H1 (cell line): ENCODE data around the gene TAF11L2. TPM values are rescaled to one million over a fixed set of nuclear protein-coding genes. Genes with fewer than 3 reads are reported as not detected.

Experiments used
- CTCF ChIA-PET: fragments of 300-600 bp; sonication (Branson Sonifier 250); formaldehyde crosslinking; loops from one replicate; lab custom pipeline; 2021; ENCODE audit not compliant: partially characterized antibody; lab: Charles Lee
- POLR2A ChIA-PET: fragments of 300-600 bp; sonication (Branson Sonifier 250); formaldehyde crosslinking; loops from one replicate; lab custom pipeline; 2021; ENCODE audit warnings: inconsistent platforms; ENCODE audit not compliant: partially characterized antibody; lab: Charles Lee
- DNase-seq, 2 experiments: peaks; one replicate each; pipeline versions ENCODE4 v3.0.0 to v3.0.0-alpha.2; 2010 to 2022; ENCODE audit warnings: low spot score in 2 of 2, low read depth in 1 of 2, mixed read lengths in 1 of 2
- FAIRE-seq: peaks from 2 replicates; lab custom pipeline; 2011; peaks lifted over from hg19 to GRCh38; lab: Jason Lieb, UNC
- H2AFZ ChIP-seq: 2 replicates; pipeline ENCODE4 v1.8.1; 2012; ENCODE audit warnings: low read length, inconsistent platforms
- H2AK5ac ChIP-seq: 2 replicates; pipeline ENCODE4 v1.6.1; 2013; ENCODE audit warnings: low read depth, low read length
- H2BK120ac ChIP-seq: replicated peaks from 2 replicates; pipeline ENCODE3; 2013; ENCODE audit warnings: low read depth, low read length, inconsistent platforms
- H2BK12ac ChIP-seq: 2 replicates; pipeline ENCODE4 v1.6.1; 2013; ENCODE audit warnings: low read depth, low read length
- H2BK15ac ChIP-seq: 2 replicates; pipeline ENCODE4 v1.6.1; 2013; ENCODE audit warnings: low read length
- H2BK20ac ChIP-seq: 2 replicates; pipeline ENCODE4 v1.6.1; 2013; ENCODE audit warnings: low read length
- H2BK5ac ChIP-seq: 2 replicates; pipeline ENCODE4 v1.6.1; 2013; ENCODE audit warnings: low read depth, low read length
- H3K14ac ChIP-seq: 2 replicates; pipeline ENCODE4 v1.6.1; 2013; ENCODE audit warnings: inconsistent platforms; ENCODE audit not compliant: insufficient read length
- H3K18ac ChIP-seq: 2 replicates; pipeline ENCODE4 v1.6.1; 2013; ENCODE audit warnings: low read length; ENCODE audit errors: extremely low read depth
- H3K23ac ChIP-seq: 2 replicates; pipeline ENCODE4 v1.6.1; 2013; ENCODE audit warnings: inconsistent platforms; ENCODE audit not compliant: insufficient read length
- H3K23me2 ChIP-seq: 2 replicates; pipeline ENCODE4 v1.6.1; 2013; ENCODE audit warnings: low read depth, low read length
- H3K27ac ChIP-seq: 2 replicates; pipeline ENCODE4 v1.6.1; 2011; ENCODE audit warnings: low read depth, low read length, inconsistent platforms
- H3K27me3 ChIP-seq, 4 experiments: replicated peaks in 1 of 4; 1 replicate in 1 of 4; 2 replicates in 3 of 4; pipeline versions ENCODE4 v1.6.1 to v1.8.1; 2011 to 2013; ENCODE audit warnings: low read length in 3 of 4, mild to moderate bottlenecking in 3 of 4, inconsistent platforms in 2 of 4, mixed read lengths in 2 of 4, moderate library complexity in 1 of 4; ENCODE audit not compliant: control insufficient read depth in 3 of 4, insufficient read depth in 3 of 4; ENCODE audit errors: extremely low read depth in 1 of 4
- H3K36me3 ChIP-seq, 4 experiments: 2 replicates each; pipeline versions ENCODE4 v1.6.1 to v1.8.1; 2011 to 2013; ENCODE audit warnings: mild to moderate bottlenecking in 4 of 4, low read length in 3 of 4, moderate library complexity in 2 of 4, control low read depth in 1 of 4, inconsistent platforms in 1 of 4; ENCODE audit not compliant: insufficient read depth in 4 of 4, control insufficient read depth in 2 of 4
- H3K4ac ChIP-seq: replicated peaks from 2 replicates; pipeline ENCODE3; 2013; ENCODE audit warnings: low read length, low read depth, mixed read lengths, inconsistent platforms; ENCODE audit not compliant: insufficient read length
- H3K4me1 ChIP-seq, 4 experiments: replicated peaks in 1 of 4; 1 replicate in 1 of 4; 2 replicates in 3 of 4; pipeline versions ENCODE4 v1.6.1 to v1.8.1; 2011 to 2013; ENCODE audit warnings: low read length in 3 of 4, inconsistent platforms in 2 of 4, mixed read lengths in 1 of 4; ENCODE audit not compliant: insufficient read depth in 4 of 4, control insufficient read depth in 3 of 4
- H3K4me2 ChIP-seq, 2 experiments: 2 replicates each; pipeline versions ENCODE4 v1.6.1 to v1.8.1; 2011 to 2013; ENCODE audit warnings: low read depth in 2 of 2, low read length in 2 of 2, control low read depth in 1 of 2, inconsistent platforms in 1 of 2, mild to moderate bottlenecking in 1 of 2; ENCODE audit not compliant: insufficient read depth in 1 of 2
- H3K4me3 ChIP-seq, 4 experiments: fragments of 200-600, 300-600 bp in 1 of 4; sonication (generic), shearing (Covaris generic), sonication (Bioruptor Twin) in 1 of 4; 2 replicates each; pipeline versions ENCODE4 v1.5.1 to v1.8.1; 2011 to 2016; ENCODE audit warnings: low read length in 4 of 4, low read depth in 3 of 4, control low read depth in 2 of 4, inconsistent platforms in 2 of 4, mild to moderate bottlenecking in 2 of 4, mixed read lengths in 1 of 4, moderate library complexity in 1 of 4; ENCODE audit not compliant: insufficient read depth in 2 of 4; ENCODE audit errors: extremely low read depth in 1 of 4
- H3K56ac ChIP-seq: replicated peaks from 2 replicates; pipeline ENCODE3; 2013; ENCODE audit warnings: low read depth, mild to moderate bottlenecking, mixed read lengths, low read length, inconsistent platforms; ENCODE audit not compliant: insufficient read length
- H3K79me1 ChIP-seq: 2 replicates; pipeline ENCODE4 v1.6.1; 2013; ENCODE audit warnings: low read depth, low read length, control low read depth
- H3K79me2 ChIP-seq, 2 experiments: 2 replicates each; pipeline versions ENCODE4 v1.6.1 to v1.8.1; 2012 to 2013; ENCODE audit warnings: low read length in 2 of 2, mild to moderate bottlenecking in 2 of 2, inconsistent platforms in 1 of 2; ENCODE audit not compliant: insufficient read depth in 2 of 2, control insufficient read depth in 1 of 2
- H3K9ac ChIP-seq, 4 experiments: replicated peaks in 1 of 4; 1 replicate in 1 of 4; 2 replicates in 3 of 4; pipeline versions ENCODE4 v1.6.1 to v1.8.1; 2011 to 2013; ENCODE audit warnings: low read depth in 3 of 4, low read length in 3 of 4, control low read depth in 2 of 4, mild to moderate bottlenecking in 2 of 4, moderate library complexity in 2 of 4, inconsistent platforms in 1 of 4; ENCODE audit errors: extremely low read depth in 1 of 4
- H3K9me3 ChIP-seq, 2 experiments: 2 replicates each; pipeline versions ENCODE4 v1.6.1 to v1.8.1; 2012 to 2013; ENCODE audit warnings: mild to moderate bottlenecking in 2 of 2, moderate library complexity in 2 of 2, control low read depth in 1 of 2, inconsistent platforms in 1 of 2, low read depth in 1 of 2, low read length in 1 of 2, mixed read lengths in 1 of 2; ENCODE audit not compliant: insufficient read depth in 2 of 2
- H4K20me1 ChIP-seq, 2 experiments: replicated peaks in 1 of 2; 2 replicates each; pipeline versions ENCODE3 to v1.8.1; 2011 to 2013; ENCODE audit warnings: inconsistent platforms in 2 of 2, low read length in 2 of 2, mild to moderate bottlenecking in 1 of 2; ENCODE audit not compliant: insufficient read depth in 2 of 2, control insufficient read depth in 1 of 2
- H4K5ac ChIP-seq: 2 replicates; pipeline ENCODE4 v1.6.1; 2013; ENCODE audit warnings: low read length, low read depth, mixed read lengths, inconsistent platforms; ENCODE audit not compliant: insufficient read length
- H4K8ac ChIP-seq: 2 replicates; pipeline ENCODE4 v1.8.0; 2013; ENCODE audit warnings: mild to moderate bottlenecking, moderate library complexity, low read length, inconsistent platforms; ENCODE audit not compliant: insufficient read depth; ENCODE audit errors: extremely low read depth
- H4K91ac ChIP-seq: replicated peaks from 2 replicates; pipeline ENCODE3; 2013; ENCODE audit warnings: low read length, mixed read lengths, inconsistent platforms; ENCODE audit not compliant: insufficient read length
- JUN ChIP-seq: IDR thresholded peaks from 2 replicates; pipeline ENCODE4 v1.6.1; 2011; ENCODE audit warnings: low read depth, mild to moderate bottlenecking, improper control_type of control experiment, low read length
- KDM1A ChIP-seq: fragments of 200-600, 300-600 bp; sonication (generic); IDR thresholded peaks from 2 replicates; pipeline ENCODE4 v1.7.1; 2016; ENCODE audit warnings: mild to moderate bottlenecking, low read length, borderline replicate concordance
- TAF1 ChIP-seq: IDR thresholded peaks from 2 replicates; pipeline ENCODE4 v1.6.1; 2011; ENCODE audit warnings: mild to moderate bottlenecking, low read depth, low read length
- WGBS, 2 experiments: shearing (Covaris generic) in 1 of 2; methylation state at CpG; one replicate each; pipeline versions ENCODE4 v1.1.6 to v1.1.7; 2013 to 2015; ENCODE audit warnings: low lambda C conversion rate in 2 of 2, mixed read lengths in 2 of 2, inconsistent platforms in 1 of 2, low coverage in 1 of 2, missing lambda C conversion rate in 1 of 2; ENCODE audit not compliant: insufficient replicate concordance in 2 of 2, insufficient coverage in 1 of 2, insufficient read length in 1 of 2; ENCODE audit errors: extremely low coverage in 1 of 2, missing lambda C conversion rate in 1 of 2; 5-methylcytosine and 5-hydroxymethylcytosine counted together
- polyA plus RNA-seq, 7 experiments: library from polyadenylated mRNA; depleted of rRNA in 3 of 7; stranded (reverse) in 5 of 7; unstranded in 2 of 7; fragments of >200 nt in 5 of 7; fragments of 200-250 nt in 2 of 7; gene quantifications; 1 replicate in 5 of 7; 2 replicates in 1 of 7; 4 replicates in 1 of 7; pipeline versions ENCODE4 v1.2.1 to v1.2.3, GENCODE V29; 2011 to 2013; ENCODE audit warnings: missing spikeins in 2 of 7, mixed read lengths in 2 of 7
- total RNA-seq: library from RNA; stranded (reverse); fragmentation: NEBNext Ultra II Directional; extraction: Animal tissue kit (Norgen Biotek cat#: 25700); gene quantifications from 2 replicates; pipeline ENCODE4 v1.2.1, GENCODE V29; 2021

TAF11L2 gene
- total and polyA plus RNA-seq, 2 of the 8 experiments (the other 6 are each of a cell fraction or from before 2014, with no cell fraction given) = not detected

- ChIA-PET CTCF (interaction anchor here (1.0 kb wide), 1 partner anchor 45 kb away, joined by 3 read pairs; no protein-coding TSS in a partner anchor), POLR2A (no interaction called here)
- Histone ChIP-seq H2BK15ac (no peak overlapping the region), H3K14ac (no peak overlapping the region), H3K79me1 (no peaks in the 10 kb centered on the region), H3K27me3 (no peaks in the 10 kb centered on the region), H4K91ac (no peak overlapping the region), H2BK120ac (no peak overlapping the region), H3K4me2 (no peak overlapping the region), H2BK5ac (no peak overlapping the region), H2AK5ac (no peak overlapping the region), H2BK12ac (no peak overlapping the region), H3K9me3 (no peaks in the 10 kb centered on the region), H4K20me1 (no peaks in the 10 kb centered on the region), H3K4ac (no peak overlapping the region), H3K23ac (no peak overlapping the region), H3K9ac (no peak overlapping the region), H4K8ac (no peak overlapping the region; the same call in 1 of the 2 replicates), H2BK20ac (no peak overlapping the region), H3K4me3 (no peak overlapping the region), H2AFZ (no peak overlapping the region), H3K36me3 (no peaks in the 10 kb centered on the region), H3K56ac (no peak overlapping the region), H3K23me2 (no peaks in the 10 kb centered on the region), H3K4me1 (no peaks in the 10 kb centered on the region), H3K18ac (no peak overlapping the region), H4K5ac (no peak overlapping the region), H3K79me2 (no peaks in the 10 kb centered on the region), H3K27ac (no peak overlapping the region)
- FAIRE-seq = no peak
- no peak for DNase-seq
- WGBS, 2 experiments = 92% methylated on average over 17 of the region's 17 CpGs; no CpG with 5 or more reads in 1 of the 2 experiments
- TF ChIP-seq KDM1A (no peak), JUN (no peak), TAF1 (no peak)
Observed at GRCh38 chr5:17511775-17512325, 13.8 kb downstream of the TAF11L2 start.
